NCI-H774 (cell line): Measurements from ENCODE around the gene CYP2E1.
A peak's percentile ranks its signal among the peaks of the same experiment; 100 is the strongest.
"Not testable (repeated sequence)": the region's sequence is repeated elsewhere in the genome, so short reads cannot be mapped to it uniquely, and the experiment has no call there.

ENCODE experiments used
- DNase-seq: peaks from one replicate; lab custom pipeline; 2025; lab: John Stamatoyannopoulos, UW

Gene CYP2E1

GRCh38 chr10:133526957-133527588 lies at the start of gene CYP2E1:
Gene CYP2E1 (plus strand): TSS chr10:133527363. CDS start chr10:133527396, 33 bp downstream.
- no peak for DNase-seq

- DNase-seq, result no peak
These were observed 46.0 kb upstream of the CYP2E1 start for GRCh38 chr10:133481086-133481643.

GRCh38 chr10:133481657-133482056 lies 45.5 kb upstream of the CYP2E1 start:
- no peak for DNase-seq

- DNase-seq, result no peak
These were observed 42.3 kb upstream of the CYP2E1 start for GRCh38 chr10:133484818-133485217.

- no peak for DNase-seq
These were observed 40.1 kb upstream of the CYP2E1 start for GRCh38 chr10:133487085-133487484.

GRCh38 chr10:133488354-133488753 lies 38.8 kb upstream of the CYP2E1 start:
- DNase-seq, result no peak

GRCh38 chr10:133489816-133490588 lies 37.2 kb upstream of the CYP2E1 start:
- DNase-seq, result no peak

- not testable (repeated sequence) for DNase-seq
These were observed 33.6 kb upstream of the CYP2E1 start for GRCh38 chr10:133493562-133493961.

- DNase-seq, result not testable (repeated sequence)
These were observed 29.8 kb upstream of the CYP2E1 start for GRCh38 chr10:133497363-133497762.

GRCh38 chr10:133499176-133499575 lies 28.0 kb upstream of the CYP2E1 start:
- DNase-seq, result not testable (repeated sequence)

GRCh38 chr10:133500897-133501296 lies 26.3 kb upstream of the CYP2E1 start:
- DNase-seq, result not testable (repeated sequence)

GRCh38 chr10:133509700-133510099 lies 17.5 kb upstream of the CYP2E1 start:
- no peak for DNase-seq

- no peak for DNase-seq
These were observed 15.8 kb upstream of the CYP2E1 start for GRCh38 chr10:133511408-133511807.

- no peak for DNase-seq
These were observed 15.1 kb upstream of the CYP2E1 start for GRCh38 chr10:133511907-133512528.

GRCh38 chr10:133515471-133515870 lies 11.7 kb upstream of the CYP2E1 start:
- DNase-seq, result no peak

GRCh38 chr10:133516057-133516456 lies 11.1 kb upstream of the CYP2E1 start:
- no peak for DNase-seq

GRCh38 chr10:133518517-133518916 lies 8.6 kb upstream of the CYP2E1 start:
- peak; percentile 69 for DNase-seq

- DNase-seq, result peak; percentile 17
These were observed 6.9 kb upstream of the CYP2E1 start for GRCh38 chr10:133520193-133520738.

- DNase-seq, result no peak
These were observed 3.4 kb upstream of the CYP2E1 start for GRCh38 chr10:133523631-133524203.

- DNase-seq, result no peak
These were observed 1.7 kb upstream of the CYP2E1 start for GRCh38 chr10:133525444-133525843.

- no peak for DNase-seq
These were observed 658 bp downstream of the CYP2E1 start for GRCh38 chr10:133527771-133528271.
